GM21529 (cell line): ENCODE results near the gene IFTAP.

Experiments used
- ATAC-seq: cut with Tn5 transposase; IDR thresholded peaks from one replicate; pipeline ENCODE4 v1.9.1; 2021; ENCODE audit not compliant: unreplicated experiment

The IFTAP gene

DNA sequence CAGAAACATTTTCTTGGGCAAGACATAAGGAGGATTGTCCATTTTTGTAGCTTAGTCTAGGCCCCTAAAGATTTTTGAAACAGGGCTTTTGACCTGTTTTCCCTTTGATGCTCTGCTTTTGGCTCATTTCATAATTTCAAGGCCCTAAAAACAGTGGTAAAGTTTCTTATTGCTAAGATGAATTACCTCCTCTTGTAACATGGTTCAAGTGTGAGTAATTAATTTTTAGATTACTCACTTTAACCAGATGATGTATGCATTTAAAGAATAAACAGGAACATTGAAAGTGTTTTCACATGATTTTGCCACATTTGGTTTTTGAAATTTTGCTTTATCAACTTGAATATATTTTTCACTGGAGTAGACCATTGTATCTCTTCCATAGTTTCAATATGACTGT is 2.6 kb downstream of the IFTAP start:
- no peak for ATAC-seq

DNA sequence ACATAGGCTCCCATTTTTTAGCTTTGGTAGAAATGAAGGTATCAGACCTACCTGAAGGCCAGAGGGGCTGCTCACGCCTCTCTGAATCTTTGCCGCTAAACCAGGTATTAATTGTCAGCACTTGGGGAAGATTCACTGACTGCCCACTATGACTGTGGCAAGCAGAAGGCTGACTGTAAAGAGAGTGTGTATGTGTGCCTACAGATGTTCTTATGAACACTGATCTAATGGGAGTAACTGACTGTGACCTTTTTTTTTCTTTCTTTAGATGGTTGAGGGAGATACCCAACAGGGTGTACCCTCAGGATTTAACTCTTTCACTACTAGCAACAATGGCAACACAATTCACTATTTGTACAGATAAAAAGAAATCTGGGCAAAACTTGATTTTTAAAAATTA is 3.7 kb downstream of the IFTAP start, which contains the start of gene RAG2:
RAG2 (minus strand) TSS at position 186 of the 400 bp plus-strand sequence. CDS start 4,068 bp downstream, outside the sequence.
- ATAC-seq: no peak

DNA sequence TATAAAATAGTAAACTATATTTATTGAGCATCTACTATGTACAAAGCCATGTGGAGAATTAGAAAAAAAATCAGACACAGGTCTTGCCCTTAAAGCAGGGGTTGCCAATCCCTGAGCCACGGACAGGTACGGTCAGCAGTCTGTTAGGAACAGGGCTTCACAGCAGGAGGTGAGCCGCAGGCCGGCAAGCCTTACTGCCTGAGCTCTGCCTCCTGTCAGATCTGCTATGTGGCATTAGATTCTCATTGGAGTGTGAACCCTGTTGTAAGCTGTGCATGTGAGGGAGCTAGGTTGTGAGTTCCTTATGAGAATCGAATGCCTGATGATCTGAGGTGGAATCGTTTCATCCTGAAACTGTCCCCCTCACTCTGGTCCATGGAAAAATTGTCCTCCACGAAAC is 5.9 kb downstream of the IFTAP start:
- ATAC-seq: no peak

DNA sequence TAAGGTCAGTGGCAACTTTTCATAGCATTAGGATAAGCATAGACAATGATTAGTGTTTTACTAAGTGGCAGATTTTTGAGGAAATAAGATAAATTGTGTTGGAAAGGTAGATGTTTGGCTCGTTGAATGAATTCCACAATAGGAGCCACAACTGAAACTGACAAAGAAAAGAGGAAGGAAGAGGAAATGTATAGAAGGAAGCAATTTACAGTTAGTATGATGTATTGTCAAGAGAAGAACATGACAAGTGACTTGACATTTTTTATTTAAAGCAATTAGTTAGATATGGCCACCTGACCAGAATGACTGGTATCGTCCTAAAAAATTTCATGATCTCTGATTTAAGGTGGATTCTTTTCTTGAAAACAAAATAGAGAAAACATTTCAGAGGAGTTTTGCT is 6.9 kb downstream of the IFTAP start:
- ATAC-seq: no peak

DNA sequence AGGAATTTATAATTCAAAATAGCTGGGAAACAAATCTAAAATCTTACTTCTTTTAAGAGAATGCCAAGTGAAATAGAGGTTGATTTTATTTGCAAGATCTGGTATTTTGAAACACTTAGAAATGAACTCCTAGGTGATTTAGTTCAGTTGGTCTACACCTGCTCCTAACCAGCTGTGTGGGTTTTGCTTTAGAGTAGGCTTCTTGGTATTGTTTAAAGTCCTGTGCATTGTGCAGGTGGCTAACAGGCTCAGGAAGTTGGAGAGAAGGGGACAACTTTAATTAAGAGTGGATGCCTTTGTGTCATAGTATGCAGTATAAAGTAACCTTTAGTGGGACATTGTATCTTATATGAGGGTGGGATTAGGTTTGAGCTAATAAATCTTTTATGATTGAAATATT is 7.8 kb downstream of the IFTAP start:
- ATAC-seq: no peak

DNA sequence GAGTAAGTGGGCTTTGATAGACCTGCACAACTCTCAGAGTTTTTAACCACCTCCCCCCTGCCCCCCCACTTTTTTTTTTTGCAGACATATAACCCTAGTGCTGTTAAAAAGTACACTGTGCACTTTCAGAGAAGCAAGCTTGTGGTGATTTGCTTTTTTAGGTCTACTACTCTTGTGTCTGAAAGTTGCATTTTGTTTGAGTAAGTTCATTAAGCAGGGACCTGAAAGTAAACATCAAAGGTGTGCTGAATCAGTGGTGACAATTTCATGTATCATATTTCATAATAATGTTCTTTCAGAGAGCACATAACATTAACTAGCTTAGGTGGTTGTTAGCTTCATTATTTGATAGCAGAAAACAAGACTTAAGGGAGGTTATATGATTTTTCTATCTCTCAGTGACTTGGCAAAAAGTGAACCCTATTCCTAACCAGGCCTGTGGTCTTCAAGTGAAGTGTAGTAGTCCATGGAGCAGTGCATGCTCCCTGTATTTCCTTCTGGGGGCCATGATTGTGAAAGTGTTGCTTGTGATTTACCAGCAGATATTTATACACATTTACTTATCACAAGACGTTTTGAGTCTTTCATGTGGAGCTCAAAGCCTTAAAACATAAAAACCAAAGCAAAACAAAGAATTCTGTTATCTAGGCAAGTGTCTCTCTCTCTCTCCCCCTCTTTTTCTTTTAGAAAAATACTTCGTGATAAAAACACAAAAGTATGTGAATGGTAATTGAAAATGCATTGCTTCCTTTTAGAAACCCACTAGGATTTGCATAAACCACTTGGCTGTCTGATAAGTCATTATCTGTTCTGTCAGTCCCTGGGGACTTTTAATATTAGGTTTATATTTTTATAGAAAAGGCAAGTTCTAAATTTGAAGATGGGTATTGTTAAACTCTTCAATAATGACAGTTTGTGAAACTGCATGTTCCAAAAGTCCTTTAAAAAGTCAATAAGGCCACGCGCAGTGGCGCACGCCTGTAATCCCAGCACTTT is 11.2 kb downstream of the IFTAP start:
- peak; percentile 75 for ATAC-seq

DNA sequence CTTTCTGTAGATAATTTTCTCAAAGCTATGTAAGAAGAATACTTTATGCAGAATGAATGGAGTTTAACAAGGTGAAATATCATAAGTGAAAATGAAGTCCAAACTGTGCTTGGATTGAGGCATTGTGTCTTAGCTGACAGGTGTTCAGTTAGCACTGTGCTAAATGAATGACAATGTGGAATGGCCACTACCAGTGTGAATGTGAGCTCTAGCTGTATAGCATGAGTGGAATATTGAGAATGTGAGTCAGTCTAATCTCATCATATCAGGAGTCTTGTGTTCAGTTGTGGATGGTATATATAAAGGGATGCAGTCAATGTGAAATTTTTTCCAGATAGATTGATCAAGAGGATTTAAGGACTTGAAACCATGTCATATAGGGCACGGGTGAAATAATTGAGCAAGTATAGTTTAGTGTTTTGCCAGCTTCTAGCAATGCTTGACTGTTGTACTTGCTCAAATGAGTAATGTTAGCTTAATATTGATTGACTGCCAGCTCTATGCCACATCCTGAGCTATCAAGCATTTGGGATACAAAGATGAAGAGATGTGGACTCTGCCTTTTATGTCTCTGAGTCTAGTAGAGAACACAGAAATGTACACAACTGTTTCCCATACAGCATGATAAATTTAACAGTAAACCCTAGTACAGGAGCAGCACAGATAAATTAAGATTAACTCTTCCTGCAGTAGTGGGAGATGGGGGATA is 14.3 kb downstream of the IFTAP start:
- ATAC-seq: no peak

DNA sequence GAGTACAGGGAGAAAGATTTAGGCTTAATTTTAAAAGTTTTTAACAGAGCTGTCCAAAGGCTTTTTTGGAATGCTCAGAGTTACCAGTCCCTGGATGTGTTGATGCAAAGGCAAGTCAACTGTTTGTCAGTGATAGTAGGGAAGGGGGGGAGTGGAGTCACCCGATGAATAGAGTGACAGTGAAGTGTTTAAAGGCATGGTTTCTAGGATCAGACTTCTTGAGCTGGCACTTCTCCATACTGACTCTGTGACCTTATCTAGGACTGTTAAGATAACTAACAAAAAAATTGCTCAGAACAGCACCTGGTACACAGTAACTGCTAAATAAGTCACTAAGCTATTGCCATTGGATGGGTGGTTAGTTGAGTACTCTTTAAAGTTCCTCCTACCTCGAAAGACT is 15.1 kb downstream of the IFTAP start:
- ATAC-seq: no peak

DNA sequence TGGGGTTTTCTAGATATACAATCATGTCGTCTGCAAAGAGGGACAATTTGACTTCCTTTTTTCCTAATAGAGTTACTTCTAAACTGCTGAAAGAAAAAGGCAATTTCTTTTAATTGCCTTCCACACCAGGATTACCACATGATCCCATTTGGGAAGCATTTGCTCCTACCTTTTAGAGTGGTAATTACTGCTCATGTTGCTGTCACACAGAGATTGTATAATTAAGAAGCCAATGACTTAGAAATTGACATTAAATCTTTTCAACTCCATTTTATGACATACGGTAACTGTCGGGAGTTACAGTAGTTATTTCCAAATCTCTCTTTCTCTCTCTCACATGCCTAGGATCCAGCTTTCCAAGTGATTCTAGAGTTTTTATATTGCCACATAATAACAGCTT is 21.5 kb downstream of the IFTAP start:
- ATAC-seq: no peak

DNA sequence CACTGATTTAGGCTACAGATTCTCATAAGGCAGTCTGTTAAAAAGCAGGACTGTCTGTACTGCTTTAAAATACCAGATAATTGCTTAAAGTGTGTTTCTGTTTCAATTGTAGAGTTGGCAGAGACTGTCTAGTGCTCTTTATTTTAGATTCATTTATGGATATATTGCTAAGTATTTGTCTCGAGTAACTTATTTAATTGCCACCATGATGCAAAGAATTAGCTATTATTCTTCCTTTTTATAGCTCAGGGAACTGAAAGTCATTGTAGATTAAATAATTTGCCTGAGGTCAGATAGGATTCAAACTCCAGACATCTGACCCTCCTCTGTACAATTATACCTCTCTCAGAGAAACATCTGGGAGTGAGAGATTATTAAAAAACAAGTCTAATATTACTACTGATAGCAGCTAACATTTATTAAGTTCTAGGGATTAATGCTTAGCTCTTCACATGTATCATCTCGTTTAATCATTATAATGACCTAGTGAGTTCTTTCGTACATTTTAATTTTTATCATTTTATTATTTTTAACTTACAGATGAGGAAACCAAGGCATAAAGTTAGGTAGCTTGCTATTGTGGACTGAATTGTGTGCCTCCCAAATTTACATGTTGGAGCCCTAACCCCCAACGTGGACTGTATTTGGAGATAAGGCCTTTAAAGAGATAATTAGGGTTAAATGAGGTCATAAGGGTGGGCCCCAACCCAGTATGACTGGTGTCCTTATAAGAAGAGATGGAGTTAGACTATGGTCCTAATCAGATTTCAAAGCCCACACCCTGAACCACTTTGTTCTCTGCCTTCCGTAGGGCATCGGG is 23.5 kb downstream of the IFTAP start:
- ATAC-seq: no peak

DNA sequence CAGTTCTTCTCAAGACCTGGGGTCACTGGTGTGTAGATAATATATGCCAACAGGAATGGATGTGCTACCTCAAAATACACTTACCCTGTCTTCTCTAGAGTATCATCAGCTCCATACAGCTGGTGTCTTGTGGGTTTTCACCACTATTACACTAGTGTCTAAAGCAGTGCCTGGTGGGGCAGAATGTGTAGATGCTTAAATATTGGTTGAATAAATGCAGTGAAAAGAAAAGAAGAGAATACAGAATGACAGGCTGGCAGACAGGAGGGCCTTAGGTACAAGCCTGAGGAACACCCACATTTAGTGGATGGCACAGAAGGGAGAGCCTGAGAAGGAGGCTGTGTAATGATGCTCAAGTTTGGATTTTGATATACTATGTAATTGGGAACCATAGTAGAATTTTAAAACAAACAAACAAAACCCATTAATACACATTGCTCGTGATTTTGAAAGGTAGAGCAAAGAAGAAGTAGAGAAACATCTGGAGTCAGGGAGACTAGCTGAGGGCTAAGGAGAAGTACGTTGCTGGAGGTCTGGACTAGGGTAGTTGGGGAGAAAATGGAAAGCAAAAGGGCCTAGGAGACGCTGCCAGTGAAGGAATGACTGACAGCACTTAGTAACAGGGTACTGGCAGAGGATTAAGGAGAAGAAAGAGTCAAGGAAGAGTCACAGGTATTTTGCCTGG is 24.2 kb downstream of the IFTAP start:
- no peak for ATAC-seq

DNA sequence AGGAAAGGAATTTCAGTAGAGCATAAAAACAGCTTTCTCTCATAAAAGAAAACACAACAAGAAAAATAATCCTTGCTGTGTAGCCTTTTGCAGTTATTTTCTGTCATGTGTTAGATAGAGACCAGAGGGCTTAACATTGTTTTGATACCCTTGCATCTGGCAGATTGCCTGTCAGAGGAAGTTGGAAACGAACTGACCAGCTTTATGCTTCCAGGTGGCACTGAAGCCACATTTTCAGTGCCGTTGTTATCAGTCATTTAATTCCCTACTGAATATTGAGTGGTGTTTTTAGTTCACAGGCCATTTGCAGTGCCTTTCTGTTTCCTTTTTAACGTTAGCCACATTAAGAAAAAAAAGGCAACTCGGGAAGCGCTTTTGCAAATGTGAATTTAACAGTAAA is 25.2 kb downstream of the IFTAP start:
- ATAC-seq: no peak

DNA sequence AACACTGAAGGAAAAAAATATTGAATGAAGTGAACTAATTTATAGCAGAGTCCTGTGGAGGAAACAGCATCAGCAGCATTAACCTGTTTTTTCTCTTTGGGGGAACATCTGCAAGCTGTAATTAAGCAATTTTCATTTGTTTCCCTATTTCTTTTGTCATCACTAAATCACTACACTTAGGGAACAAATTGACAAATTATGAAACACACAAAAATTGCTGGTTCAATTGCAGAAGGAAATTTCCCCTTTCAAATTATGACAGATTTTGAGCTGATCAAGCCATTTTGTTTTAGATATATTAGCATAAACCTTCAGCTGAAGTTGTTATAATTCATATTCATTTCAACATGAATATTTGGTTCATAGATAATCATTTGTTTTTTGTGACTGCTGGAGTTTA is 25.9 kb downstream of the IFTAP start:
- ATAC-seq: no peak

DNA sequence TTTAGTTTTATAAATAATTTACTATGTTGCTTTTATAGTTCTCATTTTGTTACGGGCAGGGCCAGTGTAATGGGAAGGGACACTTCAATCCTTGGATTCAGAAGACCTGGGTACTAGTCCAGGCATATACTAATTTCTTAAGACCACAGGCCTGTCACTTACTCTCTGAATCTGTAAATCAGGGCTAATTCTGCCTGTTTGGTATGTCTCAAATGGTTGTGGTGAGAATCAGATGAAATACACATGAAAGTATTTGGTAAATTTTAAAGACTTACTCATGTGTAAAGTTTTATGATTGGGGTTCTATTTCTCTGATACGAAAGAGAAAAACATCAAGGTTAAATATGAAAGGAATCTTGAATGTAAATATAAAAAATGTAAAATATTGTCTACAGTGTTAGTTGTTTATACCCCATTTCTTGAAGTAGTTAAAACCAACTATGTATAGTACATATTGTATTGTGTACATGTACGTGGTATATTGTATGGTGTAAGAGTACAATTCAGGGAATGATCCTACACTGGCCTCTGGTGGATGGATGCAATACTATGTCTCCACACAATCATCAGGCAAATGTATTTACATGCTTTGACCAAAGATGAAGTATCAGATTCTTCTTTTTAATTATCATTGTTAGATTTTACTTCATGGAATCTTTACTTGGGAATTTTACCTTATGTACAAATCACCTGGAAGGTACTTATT is 28.3 kb downstream of the IFTAP start:
- peak; percentile 78 for ATAC-seq

DNA sequence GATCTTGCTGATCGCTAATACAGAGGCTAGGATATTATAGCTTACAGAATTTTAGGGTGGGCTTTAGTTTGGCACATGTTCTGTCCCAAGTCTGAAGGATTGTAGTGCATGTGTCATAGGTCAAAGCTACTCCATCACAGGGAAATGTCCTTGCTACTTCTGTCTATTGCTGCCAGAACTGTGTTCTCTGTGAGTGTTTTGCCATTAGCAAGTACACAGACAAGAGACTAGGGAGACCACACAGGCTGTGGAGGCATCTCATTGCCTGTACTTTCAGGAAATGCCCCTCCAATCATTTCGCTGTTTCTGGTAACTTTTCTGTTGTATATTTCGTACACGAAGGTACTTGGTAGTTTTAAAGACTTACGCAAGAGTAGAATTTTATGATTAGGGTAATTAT is 29.2 kb downstream of the IFTAP start:
- ATAC-seq: no peak

DNA sequence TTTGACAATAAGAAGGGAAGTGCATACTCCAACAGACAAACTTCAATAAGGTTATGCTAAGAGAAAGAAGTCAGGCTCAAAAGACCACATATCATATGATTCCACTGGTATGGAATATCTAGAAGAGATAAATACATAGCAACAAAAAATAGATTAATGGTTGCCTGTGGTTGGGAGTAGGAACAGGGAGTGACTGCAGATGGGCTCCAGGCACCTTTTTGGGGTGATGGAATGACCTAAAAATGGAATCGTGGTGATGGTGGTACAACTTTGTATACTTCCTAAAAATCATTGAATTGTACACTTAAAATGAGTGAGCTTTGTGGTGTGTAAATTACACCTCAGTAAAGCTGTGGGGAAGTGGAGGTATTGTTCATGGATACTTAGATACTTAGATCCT is 32.7 kb downstream of the IFTAP start:
- ATAC-seq: no peak

DNA sequence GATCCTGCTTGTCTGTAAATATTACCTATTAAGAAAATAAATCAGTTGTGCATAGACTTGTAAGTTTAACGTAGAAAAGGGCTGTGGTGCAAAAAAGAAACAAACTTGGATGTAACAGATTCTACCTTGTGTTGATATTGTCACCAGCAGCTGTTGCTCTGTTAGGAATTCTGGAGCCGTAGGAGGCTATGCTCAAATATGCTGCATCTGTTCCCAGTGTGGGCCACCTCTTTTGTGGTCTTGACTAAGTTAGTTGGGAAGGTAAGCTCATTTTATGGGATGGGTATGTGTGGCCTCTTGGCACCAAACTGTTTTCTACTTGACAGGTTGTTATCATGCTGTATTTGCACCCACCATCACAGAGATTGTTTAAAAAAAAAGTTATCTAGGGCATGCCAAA is 33.2 kb downstream of the IFTAP start:
- no peak for ATAC-seq

DNA sequence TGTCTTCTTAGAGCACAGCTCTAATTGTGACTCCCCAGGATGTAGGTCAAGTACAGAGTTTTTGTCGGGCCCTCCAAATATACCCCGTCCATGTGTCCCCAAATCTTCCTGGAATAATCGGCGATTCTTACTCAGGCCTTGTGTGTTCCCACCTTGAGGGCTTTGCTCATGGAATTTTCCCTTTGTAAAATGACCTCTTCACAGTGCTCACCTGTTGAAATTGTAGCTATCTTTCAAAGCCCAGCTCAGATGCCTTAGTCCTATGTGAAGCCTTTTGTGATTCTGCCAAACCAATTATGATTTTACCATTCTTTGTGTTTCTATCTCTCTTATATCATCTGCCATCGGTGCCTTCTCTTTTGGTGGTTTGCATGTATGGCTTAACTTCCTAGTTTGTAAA is 33.8 kb downstream of the IFTAP start:
- no peak for ATAC-seq

DNA sequence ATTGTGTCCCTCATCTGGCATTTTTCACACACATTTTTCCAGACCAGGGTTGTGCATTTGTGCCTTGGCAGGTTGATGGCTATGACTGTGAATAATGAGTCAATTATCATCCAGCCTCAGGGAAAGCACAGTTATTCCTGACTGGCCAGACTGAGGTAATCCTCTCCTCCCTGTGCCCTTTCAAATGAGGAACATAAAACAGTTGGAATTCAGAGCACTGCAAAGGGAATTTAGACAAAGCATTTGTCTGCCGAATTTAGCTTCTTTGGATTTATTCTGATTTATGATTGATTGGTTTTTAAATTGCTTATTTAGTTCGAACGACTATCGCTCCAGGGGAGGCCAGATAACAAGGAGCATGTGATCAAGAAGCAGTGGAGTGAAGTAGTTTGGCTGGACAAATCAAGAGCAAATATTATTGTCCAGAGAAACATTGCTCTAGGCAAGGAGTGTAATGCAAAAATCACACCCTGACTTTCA is 34.5 kb downstream of the IFTAP start:
- no peak for ATAC-seq

DNA sequence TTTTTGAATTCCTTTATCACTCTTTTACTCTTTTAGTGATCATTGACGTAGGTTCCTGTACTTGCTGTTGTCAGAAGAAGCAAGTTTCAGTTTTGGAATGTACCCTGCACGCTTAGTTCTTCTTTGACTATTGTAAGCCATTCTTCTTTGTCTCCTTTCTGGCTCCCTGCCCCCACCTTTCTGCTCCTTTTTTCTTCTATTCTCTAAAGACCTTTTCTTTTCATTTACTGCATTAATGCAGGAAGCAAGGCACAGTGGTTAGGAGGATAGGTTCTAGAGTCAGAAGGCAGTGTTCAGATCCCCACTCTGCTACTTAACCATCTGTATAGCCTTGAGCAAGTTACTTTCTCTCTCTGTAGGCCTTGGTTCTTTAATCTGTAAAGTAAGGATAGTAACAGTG is 37.5 kb downstream of the IFTAP start:
- peak; percentile 95 for ATAC-seq
